H1 (cell line): ENCODE measurements around the gene CHD9. TPM values are rescaled to one million over a fixed set of nuclear protein-coding genes. Genes with fewer than 3 reads are reported as not detected.

Experiments
- CTCF ChIA-PET: fragments of 300-600 bp; sonication (Branson Sonifier 250); formaldehyde crosslinking; loops from one replicate; lab custom pipeline; 2021; ENCODE audit not compliant: partially characterized antibody; lab: Charles Lee
- POLR2A ChIA-PET: fragments of 300-600 bp; sonication (Branson Sonifier 250); formaldehyde crosslinking; loops from one replicate; lab custom pipeline; 2021; ENCODE audit warnings: inconsistent platforms; ENCODE audit not compliant: partially characterized antibody; lab: Charles Lee
- DNase-seq, 2 experiments: peaks; one replicate each; pipeline versions ENCODE4 v3.0.0 to v3.0.0-alpha.2; 2010 to 2022; ENCODE audit warnings: low spot score in 2 of 2, low read depth in 1 of 2, mixed read lengths in 1 of 2
- FAIRE-seq: peaks from 2 replicates; lab custom pipeline; 2011; peaks lifted over from hg19 to GRCh38; lab: Jason Lieb, UNC
- H2AFZ ChIP-seq: 2 replicates; pipeline ENCODE4 v1.8.1; 2012; ENCODE audit warnings: low read length, inconsistent platforms
- H2AK5ac ChIP-seq: 2 replicates; pipeline ENCODE4 v1.6.1; 2013; ENCODE audit warnings: low read depth, low read length
- H2BK120ac ChIP-seq: replicated peaks from 2 replicates; pipeline ENCODE3; 2013; ENCODE audit warnings: low read depth, low read length, inconsistent platforms
- H2BK12ac ChIP-seq: 2 replicates; pipeline ENCODE4 v1.6.1; 2013; ENCODE audit warnings: low read depth, low read length
- H2BK15ac ChIP-seq: 2 replicates; pipeline ENCODE4 v1.6.1; 2013; ENCODE audit warnings: low read length
- H2BK20ac ChIP-seq: 2 replicates; pipeline ENCODE4 v1.6.1; 2013; ENCODE audit warnings: low read length
- H2BK5ac ChIP-seq: 2 replicates; pipeline ENCODE4 v1.6.1; 2013; ENCODE audit warnings: low read depth, low read length
- H3K14ac ChIP-seq: 2 replicates; pipeline ENCODE4 v1.6.1; 2013; ENCODE audit warnings: inconsistent platforms; ENCODE audit not compliant: insufficient read length
- H3K18ac ChIP-seq: 2 replicates; pipeline ENCODE4 v1.6.1; 2013; ENCODE audit warnings: low read length; ENCODE audit errors: extremely low read depth
- H3K23ac ChIP-seq: 2 replicates; pipeline ENCODE4 v1.6.1; 2013; ENCODE audit warnings: inconsistent platforms; ENCODE audit not compliant: insufficient read length
- H3K23me2 ChIP-seq: 2 replicates; pipeline ENCODE4 v1.6.1; 2013; ENCODE audit warnings: low read depth, low read length
- H3K27ac ChIP-seq: 2 replicates; pipeline ENCODE4 v1.6.1; 2011; ENCODE audit warnings: low read depth, low read length, inconsistent platforms
- H3K27me3 ChIP-seq, 4 experiments: replicated peaks in 1 of 4; 1 replicate in 1 of 4; 2 replicates in 3 of 4; pipeline versions ENCODE4 v1.6.1 to v1.8.1; 2011 to 2013; ENCODE audit warnings: low read length in 3 of 4, mild to moderate bottlenecking in 3 of 4, inconsistent platforms in 2 of 4, mixed read lengths in 2 of 4, moderate library complexity in 1 of 4; ENCODE audit not compliant: control insufficient read depth in 3 of 4, insufficient read depth in 3 of 4; ENCODE audit errors: extremely low read depth in 1 of 4
- H3K36me3 ChIP-seq, 4 experiments: 2 replicates each; pipeline versions ENCODE4 v1.6.1 to v1.8.1; 2011 to 2013; ENCODE audit warnings: mild to moderate bottlenecking in 4 of 4, low read length in 3 of 4, moderate library complexity in 2 of 4, control low read depth in 1 of 4, inconsistent platforms in 1 of 4; ENCODE audit not compliant: insufficient read depth in 4 of 4, control insufficient read depth in 2 of 4
- H3K4ac ChIP-seq: replicated peaks from 2 replicates; pipeline ENCODE3; 2013; ENCODE audit warnings: low read length, low read depth, mixed read lengths, inconsistent platforms; ENCODE audit not compliant: insufficient read length
- H3K4me1 ChIP-seq, 4 experiments: replicated peaks in 1 of 4; 1 replicate in 1 of 4; 2 replicates in 3 of 4; pipeline versions ENCODE4 v1.6.1 to v1.8.1; 2011 to 2013; ENCODE audit warnings: low read length in 3 of 4, inconsistent platforms in 2 of 4, mixed read lengths in 1 of 4; ENCODE audit not compliant: insufficient read depth in 4 of 4, control insufficient read depth in 3 of 4
- H3K4me2 ChIP-seq, 2 experiments: 2 replicates each; pipeline versions ENCODE4 v1.6.1 to v1.8.1; 2011 to 2013; ENCODE audit warnings: low read depth in 2 of 2, low read length in 2 of 2, control low read depth in 1 of 2, inconsistent platforms in 1 of 2, mild to moderate bottlenecking in 1 of 2; ENCODE audit not compliant: insufficient read depth in 1 of 2
- H3K4me3 ChIP-seq, 4 experiments: fragments of 200-600, 300-600 bp in 1 of 4; sonication (generic), shearing (Covaris generic), sonication (Bioruptor Twin) in 1 of 4; 2 replicates each; pipeline versions ENCODE4 v1.5.1 to v1.8.1; 2011 to 2016; ENCODE audit warnings: low read length in 4 of 4, low read depth in 3 of 4, control low read depth in 2 of 4, inconsistent platforms in 2 of 4, mild to moderate bottlenecking in 2 of 4, mixed read lengths in 1 of 4, moderate library complexity in 1 of 4; ENCODE audit not compliant: insufficient read depth in 2 of 4; ENCODE audit errors: extremely low read depth in 1 of 4
- H3K56ac ChIP-seq: replicated peaks from 2 replicates; pipeline ENCODE3; 2013; ENCODE audit warnings: low read depth, mild to moderate bottlenecking, mixed read lengths, low read length, inconsistent platforms; ENCODE audit not compliant: insufficient read length
- H3K79me1 ChIP-seq: 2 replicates; pipeline ENCODE4 v1.6.1; 2013; ENCODE audit warnings: low read depth, low read length, control low read depth
- H3K79me2 ChIP-seq, 2 experiments: 2 replicates each; pipeline versions ENCODE4 v1.6.1 to v1.8.1; 2012 to 2013; ENCODE audit warnings: low read length in 2 of 2, mild to moderate bottlenecking in 2 of 2, inconsistent platforms in 1 of 2; ENCODE audit not compliant: insufficient read depth in 2 of 2, control insufficient read depth in 1 of 2
- H3K9ac ChIP-seq, 4 experiments: replicated peaks in 1 of 4; 1 replicate in 1 of 4; 2 replicates in 3 of 4; pipeline versions ENCODE4 v1.6.1 to v1.8.1; 2011 to 2013; ENCODE audit warnings: low read depth in 3 of 4, low read length in 3 of 4, control low read depth in 2 of 4, mild to moderate bottlenecking in 2 of 4, moderate library complexity in 2 of 4, inconsistent platforms in 1 of 4; ENCODE audit errors: extremely low read depth in 1 of 4
- H3K9me3 ChIP-seq, 2 experiments: 2 replicates each; pipeline versions ENCODE4 v1.6.1 to v1.8.1; 2012 to 2013; ENCODE audit warnings: mild to moderate bottlenecking in 2 of 2, moderate library complexity in 2 of 2, control low read depth in 1 of 2, inconsistent platforms in 1 of 2, low read depth in 1 of 2, low read length in 1 of 2, mixed read lengths in 1 of 2; ENCODE audit not compliant: insufficient read depth in 2 of 2
- H4K20me1 ChIP-seq, 2 experiments: replicated peaks in 1 of 2; 2 replicates each; pipeline versions ENCODE3 to v1.8.1; 2011 to 2013; ENCODE audit warnings: inconsistent platforms in 2 of 2, low read length in 2 of 2, mild to moderate bottlenecking in 1 of 2; ENCODE audit not compliant: insufficient read depth in 2 of 2, control insufficient read depth in 1 of 2
- H4K5ac ChIP-seq: 2 replicates; pipeline ENCODE4 v1.6.1; 2013; ENCODE audit warnings: low read length, low read depth, mixed read lengths, inconsistent platforms; ENCODE audit not compliant: insufficient read length
- H4K8ac ChIP-seq: 2 replicates; pipeline ENCODE4 v1.8.0; 2013; ENCODE audit warnings: mild to moderate bottlenecking, moderate library complexity, low read length, inconsistent platforms; ENCODE audit not compliant: insufficient read depth; ENCODE audit errors: extremely low read depth
- H4K91ac ChIP-seq: replicated peaks from 2 replicates; pipeline ENCODE3; 2013; ENCODE audit warnings: low read length, mixed read lengths, inconsistent platforms; ENCODE audit not compliant: insufficient read length
- BACH1 ChIP-seq: IDR thresholded peaks from 2 replicates; pipeline ENCODE4 v1.6.1; 2012; ENCODE audit warnings: low read length, improper control_type of control experiment
- BRCA1 ChIP-seq: IDR thresholded peaks from 2 replicates; pipeline ENCODE4 v1.6.1; 2012; ENCODE audit warnings: low read depth, low read length, improper control_type of control experiment
- CBX5 ChIP-seq: fragments of 300-800, 300-1000 bp; sonication (generic); IDR thresholded peaks from 2 replicates; pipeline ENCODE4 v1.7.1; 2016; ENCODE audit warnings: antibody characterized with exemption, low read length, low read depth
- CEBPB ChIP-seq: IDR thresholded peaks from 2 replicates; pipeline ENCODE4 v1.6.1; 2012; ENCODE audit warnings: low read depth, low read length
- CHD2 ChIP-seq: IDR thresholded peaks from 2 replicates; pipeline ENCODE4 v1.6.1; 2012; ENCODE audit warnings: low read length, improper control_type of control experiment
- CTBP2 ChIP-seq: IDR thresholded peaks from 2 replicates; pipeline ENCODE4 v1.7.0; 2011; ENCODE audit warnings: borderline replicate concordance, mild to moderate bottlenecking, moderate library complexity, mixed read lengths, low read length; ENCODE audit not compliant: insufficient read depth, insufficient read length
- GTF2F1 ChIP-seq: IDR thresholded peaks from 2 replicates; pipeline ENCODE4 v1.6.1; 2012; ENCODE audit warnings: low read depth, low read length, improper control_type of control experiment, borderline replicate concordance
- NRF1 ChIP-seq: IDR thresholded peaks from 2 replicates; pipeline ENCODE4 v1.6.1; 2011; ENCODE audit warnings: mild to moderate bottlenecking, low read depth, low read length, improper control_type of control experiment
- POLR2A ChIP-seq, 2 experiments: IDR thresholded peaks; 1 replicate in 1 of 2; 2 replicates in 1 of 2; pipeline ENCODE4 v1.6.1; 2011; ENCODE audit warnings: low read depth in 2 of 2, low read length in 2 of 2, mild to moderate bottlenecking in 2 of 2; ENCODE audit errors: control extremely low read depth in 1 of 2
- SP2 ChIP-seq: IDR thresholded peaks from 2 replicates; pipeline ENCODE4 v1.6.1; 2012; ENCODE audit warnings: mild to moderate bottlenecking, low read length, inconsistent platforms
- TAF1 ChIP-seq: IDR thresholded peaks from 2 replicates; pipeline ENCODE4 v1.6.1; 2011; ENCODE audit warnings: mild to moderate bottlenecking, low read depth, low read length
- TBP ChIP-seq: IDR thresholded peaks from 2 replicates; pipeline ENCODE4 v1.6.1; 2011; ENCODE audit warnings: low read depth, low read length, improper control_type of control experiment
- TCF12 ChIP-seq: IDR thresholded peaks from 2 replicates; pipeline ENCODE4 v1.6.1; 2011; ENCODE audit warnings: low read depth, mild to moderate bottlenecking, low read length
- polyA plus RNA-seq, 7 experiments: library from polyadenylated mRNA; depleted of rRNA in 3 of 7; stranded (reverse) in 5 of 7; unstranded in 2 of 7; fragments of >200 nt in 5 of 7; fragments of 200-250 nt in 2 of 7; gene quantifications; 1 replicate in 5 of 7; 2 replicates in 1 of 7; 4 replicates in 1 of 7; pipeline versions ENCODE4 v1.2.1 to v1.2.3, GENCODE V29; 2011 to 2013; ENCODE audit warnings: missing spikeins in 2 of 7, mixed read lengths in 2 of 7
- total RNA-seq: library from RNA; stranded (reverse); fragmentation: NEBNext Ultra II Directional; extraction: Animal tissue kit (Norgen Biotek cat#: 25700); gene quantifications from 2 replicates; pipeline ENCODE4 v1.2.1, GENCODE V29; 2021

CHD9 gene
- total and polyA plus RNA-seq, 2 of the 8 experiments (the other 6 are each of a cell fraction or from before 2014, with no cell fraction given) = 9.9 to 32.4 TPM

DNA sequence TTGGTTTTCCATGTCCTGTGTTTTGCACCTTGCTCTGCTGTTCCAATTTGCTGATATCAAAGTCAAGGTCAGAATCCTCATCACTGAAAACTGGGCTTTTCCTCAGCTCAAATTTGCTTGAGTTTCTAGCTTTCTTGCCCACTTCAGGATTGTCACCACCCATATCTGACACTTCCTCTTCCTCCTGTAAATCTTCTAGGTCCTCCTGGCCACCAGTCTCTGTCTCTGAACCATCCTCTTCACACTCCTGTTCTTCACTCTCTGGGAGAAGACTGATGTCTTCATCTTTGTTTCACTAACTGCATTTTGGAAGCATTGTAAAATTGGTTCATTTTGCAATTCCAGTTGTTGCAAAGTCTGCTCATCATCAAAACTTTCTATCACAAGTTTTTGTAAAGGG lies 316.0 kb downstream of the CHD9 start:
- no peaks in the 10 kb centered on the region for H3K9me3 ChIP-seq
- H2BK12ac ChIP-seq = no peak overlapping the region
- no peak overlapping the region for H2BK20ac ChIP-seq
- H3K27me3 ChIP-seq = no peaks in the 10 kb centered on the region
- H3K9ac ChIP-seq = no peak overlapping the region
- H3K23me2 ChIP-seq = no peaks in the 10 kb centered on the region
- no peak overlapping the region for H4K91ac ChIP-seq
- no peak overlapping the region for H3K27ac ChIP-seq
- no peak overlapping the region for H3K4me2 ChIP-seq
- H2AFZ ChIP-seq = no peak overlapping the region
- H3K4me3 ChIP-seq = no peak overlapping the region
- DNase-seq (no peak), FAIRE-seq (no peak)
- H3K36me3 ChIP-seq = no peaks in the 10 kb centered on the region
- no peak overlapping the region for H2BK120ac ChIP-seq
- H3K18ac ChIP-seq = no peak overlapping the region
- no peak overlapping the region for H3K23ac ChIP-seq
- no peak overlapping the region for H2BK15ac ChIP-seq
- H3K4me1 ChIP-seq = 0 out of 7 replicates have a peak, but pooled peaks cover 0 to 2% (median 0%) of the 10 kb centered on the region in 4 experiments
- H2AK5ac ChIP-seq = no peak overlapping the region
- H3K79me1 ChIP-seq = no peaks in the 10 kb centered on the region
- H3K79me2 ChIP-seq = no peaks in the 10 kb centered on the region
- no peak overlapping the region for H3K4ac ChIP-seq
- no peak overlapping the region for H4K5ac ChIP-seq
- H3K14ac ChIP-seq = no peak overlapping the region
- no peak overlapping the region for H2BK5ac ChIP-seq
- CTCF ChIA-PET = no interaction called here
- no peaks in the 10 kb centered on the region for H4K20me1 ChIP-seq
- H4K8ac ChIP-seq = no peak overlapping the region
- H3K56ac ChIP-seq = no peak overlapping the region
- POLR2A ChIA-PET = no interaction called here
- TF ChIP-seq CHD2 = no peak
- TF ChIP-seq TCF12 = no peak
- TF ChIP-seq NRF1 = no peak
- TF ChIP-seq TBP = no peak
- no peak for TF ChIP-seq CBX5
- no peak for TF ChIP-seq POLR2A (IDR thresholded peaks at IDR 0.05; ENCODE audit: control extremely low read depth in 1 of 2, low read depth in 2 of 2, low read length in 2 of 2)
- no peak for TF ChIP-seq CEBPB
- no peak for TF ChIP-seq BACH1
- no peak for TF ChIP-seq CTBP2
- no peak for TF ChIP-seq BRCA1
- no peak for TF ChIP-seq TAF1
- TF ChIP-seq SP2 = no peak
- no peak for TF ChIP-seq GTF2F1
